HepG2 (cell line): ENCODE results near the gene STXBP4.

ENCODE experiments used
- ATM ChIP-seq: fragments of 450-650 bp; IDR thresholded peaks from 2 replicates; pipeline ENCODE4 v1.7.1; 2017; ENCODE audit warnings: mild to moderate bottlenecking, borderline replicate concordance
- CTCF ChIP-seq: sonication (generic); formaldehyde crosslinking; IDR thresholded peaks from 2 replicates; pipeline ENCODE4 v1.5.0; 2020; ENCODE audit warnings: mild to moderate bottlenecking, missing genetic modification reagents, moderate library complexity
- JUND ChIP-seq: sonication (generic); formaldehyde crosslinking; IDR thresholded peaks from 2 replicates; pipeline ENCODE4 v1.8.0; 2022; ENCODE audit warnings: mild to moderate bottlenecking, missing genetic modification reagents
- POLR2A ChIP-seq, 2 experiments: IDR thresholded peaks; 2 replicates each; pipeline ENCODE4 v1.6.1; 2011; ENCODE audit warnings: low read depth in 2 of 2, low read length in 2 of 2, mild to moderate bottlenecking in 1 of 2, moderate library complexity in 1 of 2; ENCODE audit not compliant: insufficient read depth in 1 of 2
- REL ChIP-seq: sonication (generic); formaldehyde crosslinking; conservative IDR thresholded peaks from 2 replicates; pipeline ENCODE4 v1.8.0; 2022; ENCODE audit warnings: mild to moderate bottlenecking, missing genetic modification reagents, moderate library complexity
- SOX6 ChIP-seq, 2 experiments: fragments of 450-650 bp in 1 of 2; sonication (generic) in 1 of 2; formaldehyde crosslinking in 1 of 2; IDR thresholded peaks; 2 replicates each; pipeline versions ENCODE4 v1.4.0 to v1.6.1; 2017 to 2020; ENCODE audit warnings: antibody characterized with exemption in 1 of 2, mild to moderate bottlenecking in 1 of 2, missing genetic modification reagents in 1 of 2
- TARDBP ChIP-seq: sonication (generic); formaldehyde crosslinking; IDR thresholded peaks from 2 replicates; pipeline ENCODE4 v1.8.0; 2022; ENCODE audit warnings: mild to moderate bottlenecking, missing genetic modification reagents
- ZNF501 ChIP-seq: sonication (generic); formaldehyde crosslinking; IDR thresholded peaks from 2 replicates; pipeline ENCODE4 v1.5.1; 2020; ENCODE audit warnings: mild to moderate bottlenecking, moderate library complexity, missing genetic modification reagents
- ZSCAN9 ChIP-seq: IDR thresholded peaks from 2 replicates; pipeline ENCODE4 v1.6.1; 2016; ENCODE audit warnings: borderline replicate concordance
- TF ChIP-seq, protein P1 (sequence below): sonication (generic); formaldehyde crosslinking; IDR thresholded peaks from 2 replicates; pipeline ENCODE4 v1.8.0; 2022; ENCODE audit warnings: missing genetic modification reagents, low read depth, mild to moderate bottlenecking, borderline replicate concordance
- TF ChIP-seq, protein P2 (sequence below): sonication (generic); formaldehyde crosslinking; IDR thresholded peaks from 2 replicates; pipeline ENCODE4 v1.9.0; 2021; ENCODE audit warnings: missing genetic modification reagents, borderline replicate concordance
- TF ChIP-seq, protein P3 (sequence below): sonication (generic); formaldehyde crosslinking; IDR thresholded peaks from 2 replicates; pipeline ENCODE4 v1.5.0; 2020; ENCODE audit warnings: missing genetic modification reagents

DNA sequence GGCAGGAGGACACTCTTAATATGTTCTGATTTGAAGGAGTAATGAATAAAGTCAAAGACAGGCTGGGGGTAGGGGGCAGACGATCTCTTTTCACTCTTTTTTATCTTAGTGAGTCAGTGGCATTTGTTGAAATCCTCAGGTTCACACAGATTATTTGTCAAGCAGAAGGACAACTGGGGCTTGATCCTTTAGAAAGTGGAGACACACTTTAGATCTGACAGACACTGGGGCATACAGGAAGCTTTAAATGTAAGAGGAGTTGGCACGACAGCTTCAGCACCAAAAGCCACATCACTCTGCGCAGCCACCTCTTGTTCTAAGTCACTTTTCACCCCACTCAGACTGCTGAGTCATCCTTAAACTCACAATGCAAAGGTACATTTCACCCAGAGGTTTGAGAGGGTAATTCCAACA is 121.5 kb downstream of the STXBP4 start:
- TF ChIP-seq ZSCAN9 (CRISPR knock-in tag) (no peak), SOX6 (IDR thresholded peaks at IDR 0.05) (no peak), SOX6 (CRISPR knock-in tag; IDR thresholded peaks at IDR 0.05) (no peak), POLR2A (IDR thresholded peaks at IDR 0.05; ENCODE audit: insufficient read depth in 1 of 2, low read depth in 2 of 2, low read length in 2 of 2) (no peak), ZNF501 (no peak), ATM (no peak), JUND (CRISPR knock-in tag) (no peak), CTCF (CRISPR knock-in tag) (no peak), REL (CRISPR knock-in tag) (no peak), TARDBP (CRISPR knock-in tag) (no peak)
- TF ChIP-seq, protein P1, sequence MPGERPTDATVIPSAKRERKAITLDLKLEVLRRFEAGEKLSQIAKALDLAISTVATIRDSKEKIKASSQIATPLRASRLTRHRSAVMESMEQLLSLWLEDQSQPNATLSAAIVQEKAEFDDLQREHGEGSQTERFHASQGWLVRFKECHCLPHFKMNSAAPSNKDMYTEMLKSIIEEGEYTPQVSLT (CRISPR knock-in tag), result no peak
- TF ChIP-seq, protein P2, sequence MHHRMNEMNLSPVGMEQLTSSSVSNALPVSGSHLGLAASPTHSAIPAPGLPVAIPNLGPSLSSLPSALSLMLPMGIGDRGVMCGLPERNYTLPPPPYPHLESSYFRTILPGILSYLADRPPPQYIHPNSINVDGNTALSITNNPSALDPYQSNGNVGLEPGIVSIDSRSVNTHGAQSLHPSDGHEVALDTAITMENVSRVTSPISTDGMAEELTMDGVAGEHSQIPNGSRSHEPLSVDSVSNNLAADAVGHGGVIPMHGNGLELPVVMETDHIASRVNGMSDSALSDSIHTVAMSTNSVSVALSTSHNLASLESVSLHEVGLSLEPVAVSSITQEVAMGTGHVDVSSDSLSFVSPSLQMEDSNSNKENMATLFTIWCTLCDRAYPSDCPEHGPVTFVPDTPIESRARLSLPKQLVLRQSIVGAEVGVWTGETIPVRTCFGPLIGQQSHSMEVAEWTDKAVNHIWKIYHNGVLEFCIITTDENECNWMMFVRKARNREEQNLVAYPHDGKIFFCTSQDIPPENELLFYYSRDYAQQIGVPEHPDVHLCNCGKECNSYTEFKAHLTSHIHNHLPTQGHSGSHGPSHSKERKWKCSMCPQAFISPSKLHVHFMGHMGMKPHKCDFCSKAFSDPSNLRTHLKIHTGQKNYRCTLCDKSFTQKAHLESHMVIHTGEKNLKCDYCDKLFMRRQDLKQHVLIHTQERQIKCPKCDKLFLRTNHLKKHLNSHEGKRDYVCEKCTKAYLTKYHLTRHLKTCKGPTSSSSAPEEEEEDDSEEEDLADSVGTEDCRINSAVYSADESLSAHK (CRISPR knock-in tag), result no peak
- TF ChIP-seq, protein P3, sequence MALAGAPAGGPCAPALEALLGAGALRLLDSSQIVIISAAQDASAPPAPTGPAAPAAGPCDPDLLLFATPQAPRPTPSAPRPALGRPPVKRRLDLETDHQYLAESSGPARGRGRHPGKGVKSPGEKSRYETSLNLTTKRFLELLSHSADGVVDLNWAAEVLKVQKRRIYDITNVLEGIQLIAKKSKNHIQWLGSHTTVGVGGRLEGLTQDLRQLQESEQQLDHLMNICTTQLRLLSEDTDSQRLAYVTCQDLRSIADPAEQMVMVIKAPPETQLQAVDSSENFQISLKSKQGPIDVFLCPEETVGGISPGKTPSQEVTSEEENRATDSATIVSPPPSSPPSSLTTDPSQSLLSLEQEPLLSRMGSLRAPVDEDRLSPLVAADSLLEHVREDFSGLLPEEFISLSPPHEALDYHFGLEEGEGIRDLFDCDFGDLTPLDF, result no peak
